ENCODE data around the gene DGCR2.
"Not testable (repeated sequence)": the region's sequence is repeated elsewhere in the genome, so short reads cannot be mapped to it uniquely, and the experiment has no call there.

Gene DGCR2

GRCh38 chr22:18997306-18997924, 124.8 kb downstream of the DGCR2 start:
- no peak for ATAC-seq

GRCh38 chr22:18996376-18996900, 125.8 kb downstream of the DGCR2 start:
- no peak for ATAC-seq

GRCh38 chr22:18995327-18995711, 126.9 kb downstream of the DGCR2 start:
- no peak for ATAC-seq

- ATAC-seq: no peak
Measured at GRCh38 chr22:18994701-18995326, 127.4 kb downstream of the DGCR2 start.

- ATAC-seq: no peak
Measured at GRCh38 chr22:18994056-18994455, 128.2 kb downstream of the DGCR2 start.

GRCh38 chr22:18992543-18993198, 129.5 kb downstream of the DGCR2 start:
- no peak for ATAC-seq

GRCh38 chr22:18991821-18992442, 130.3 kb downstream of the DGCR2 start:
- no peak for ATAC-seq

- ATAC-seq: no peak
Measured at GRCh38 chr22:18991138-18991432, 131.1 kb downstream of the DGCR2 start.

GRCh38 chr22:18990355-18991137, 131.7 kb downstream of the DGCR2 start:
- ATAC-seq: no peak

GRCh38 chr22:18988958-18989357, 133.3 kb downstream of the DGCR2 start:
- no peak for ATAC-seq

- no peak for ATAC-seq
Measured at GRCh38 chr22:18987765-18988164, 134.4 kb downstream of the DGCR2 start.

GRCh38 chr22:18987114-18987513, 135.1 kb downstream of the DGCR2 start:
- ATAC-seq: not testable (repeated sequence)

Measured in activated CD4-positive, CD25-positive, alpha-beta regulatory T cell treated with anti-CD3 and anti-CD28 coated beads, Interleukin-2, amount 50 U/mL, for 24 hours (primary cell).